Measurements from ENCODE around the gene CDSN.

Gene CDSN

GRCh38 chr6:31065556-31065955 is 54.7 kb downstream of the CDSN start:
- H3K4me3 ChIP-seq (ENCODE audit: control insufficient read depth, low read depth, low read length): no peak overlapping the region
- no peak for TF ChIP-seq CTCF (IDR thresholded peaks at IDR 0.05; ENCODE audit: control insufficient read depth, insufficient read depth, low read depth, low read length, missing control alignments)
- no peak for DNase-seq (ENCODE audit: low read depth)

Data from AG09309 (cell line).